Cardiac fibroblast (primary cell): ENCODE data around the gene TGFB3.

Experiments used
- DNase-seq, 2 donors: peaks; one replicate each; pipeline versions ENCODE4 v3.0.0 to v3.0.0-alpha.2; 2010; ENCODE audit warnings: low read depth in 2 of 2
- H3K4me3 ChIP-seq, 2 donors: replicated peaks in 1 of 2; 1 replicate in 1 of 2; 2 replicates in 1 of 2; pipeline ENCODE4 v1.5.1; 2011; ENCODE audit warnings: low read depth in 2 of 2, low read length in 2 of 2, mild to moderate bottlenecking in 2 of 2, moderate library complexity in 1 of 2
- TF ChIP-seq, protein P1 (sequence below): IDR thresholded peaks from one replicate; pipeline ENCODE4 v1.5.1; 2011; ENCODE audit warnings: low read depth, mild to moderate bottlenecking, low read length, inconsistent platforms

TGFB3 gene

DNA sequence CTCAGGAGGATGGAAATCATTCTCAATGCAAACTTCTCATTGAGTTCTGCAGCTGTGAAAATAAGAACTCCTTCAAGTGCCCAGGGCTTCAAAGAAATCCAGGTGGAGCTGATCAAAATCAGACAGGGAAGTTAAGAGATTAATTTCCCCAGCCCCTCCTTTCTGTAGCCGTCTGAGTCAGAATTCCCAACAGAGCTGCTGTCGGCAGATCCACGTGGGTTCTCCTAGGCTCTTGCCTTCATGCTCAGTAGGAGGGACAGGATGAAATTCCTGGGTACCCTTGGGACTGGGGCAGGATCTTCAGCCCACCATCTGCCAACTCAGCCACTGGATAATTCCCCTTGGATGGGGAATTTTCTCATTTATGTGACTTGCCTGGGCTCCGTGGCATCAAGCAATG is 13.3 kb downstream of the TGFB3 start:
- TF ChIP-seq, protein P1, sequence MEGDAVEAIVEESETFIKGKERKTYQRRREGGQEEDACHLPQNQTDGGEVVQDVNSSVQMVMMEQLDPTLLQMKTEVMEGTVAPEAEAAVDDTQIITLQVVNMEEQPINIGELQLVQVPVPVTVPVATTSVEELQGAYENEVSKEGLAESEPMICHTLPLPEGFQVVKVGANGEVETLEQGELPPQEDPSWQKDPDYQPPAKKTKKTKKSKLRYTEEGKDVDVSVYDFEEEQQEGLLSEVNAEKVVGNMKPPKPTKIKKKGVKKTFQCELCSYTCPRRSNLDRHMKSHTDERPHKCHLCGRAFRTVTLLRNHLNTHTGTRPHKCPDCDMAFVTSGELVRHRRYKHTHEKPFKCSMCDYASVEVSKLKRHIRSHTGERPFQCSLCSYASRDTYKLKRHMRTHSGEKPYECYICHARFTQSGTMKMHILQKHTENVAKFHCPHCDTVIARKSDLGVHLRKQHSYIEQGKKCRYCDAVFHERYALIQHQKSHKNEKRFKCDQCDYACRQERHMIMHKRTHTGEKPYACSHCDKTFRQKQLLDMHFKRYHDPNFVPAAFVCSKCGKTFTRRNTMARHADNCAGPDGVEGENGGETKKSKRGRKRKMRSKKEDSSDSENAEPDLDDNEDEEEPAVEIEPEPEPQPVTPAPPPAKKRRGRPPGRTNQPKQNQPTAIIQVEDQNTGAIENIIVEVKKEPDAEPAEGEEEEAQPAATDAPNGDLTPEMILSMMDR, result no peak
- H3K4me3 ChIP-seq, result no peak overlapping the region
- peak; percentile 54 to 74 for DNase-seq

DNA sequence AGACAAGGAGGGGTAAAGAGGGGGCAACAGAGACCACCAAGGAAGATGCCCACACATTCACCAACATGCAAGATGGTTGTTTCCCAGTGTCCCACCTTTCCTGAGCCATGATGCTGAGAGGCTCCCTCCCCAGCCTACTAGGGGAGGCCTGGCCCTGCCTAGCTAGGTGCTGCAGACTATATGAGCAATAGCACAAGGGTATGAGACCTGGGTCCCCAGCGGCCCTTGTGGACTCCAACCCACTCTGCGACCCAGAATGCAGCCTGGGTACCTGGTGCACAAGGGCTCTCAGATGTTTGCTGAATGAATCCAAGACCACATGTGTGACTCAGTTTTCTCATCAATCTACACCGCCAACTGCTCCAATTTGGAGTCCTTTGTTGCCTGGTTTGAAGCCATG is 13.9 kb downstream of the TGFB3 start:
- TF ChIP-seq, protein P1, result no peak
- no peak for DNase-seq
- H3K4me3 ChIP-seq, result no peak overlapping the region

DNA sequence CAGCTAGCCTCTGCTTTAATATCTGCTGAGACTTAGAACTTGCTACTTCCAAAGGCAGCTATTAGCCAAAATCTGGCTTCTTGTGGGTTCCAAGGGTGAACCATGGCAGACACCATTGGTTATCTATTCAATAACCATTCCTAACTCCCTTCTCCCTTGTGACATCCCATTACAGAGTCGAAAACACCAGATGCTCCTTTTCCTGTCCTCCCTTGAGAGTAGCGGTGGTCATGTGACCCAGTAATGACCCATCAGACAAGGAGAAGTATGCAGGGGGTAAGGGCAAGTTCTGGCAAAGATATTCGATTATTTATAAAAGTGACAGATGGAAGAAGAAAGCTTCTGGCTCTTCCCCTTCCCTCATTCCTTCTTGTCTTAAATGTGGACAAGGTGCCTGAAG is 20.1 kb downstream of the TGFB3 start:
- TF ChIP-seq, protein P1, result no peak
- DNase-seq, result no peak

DNA sequence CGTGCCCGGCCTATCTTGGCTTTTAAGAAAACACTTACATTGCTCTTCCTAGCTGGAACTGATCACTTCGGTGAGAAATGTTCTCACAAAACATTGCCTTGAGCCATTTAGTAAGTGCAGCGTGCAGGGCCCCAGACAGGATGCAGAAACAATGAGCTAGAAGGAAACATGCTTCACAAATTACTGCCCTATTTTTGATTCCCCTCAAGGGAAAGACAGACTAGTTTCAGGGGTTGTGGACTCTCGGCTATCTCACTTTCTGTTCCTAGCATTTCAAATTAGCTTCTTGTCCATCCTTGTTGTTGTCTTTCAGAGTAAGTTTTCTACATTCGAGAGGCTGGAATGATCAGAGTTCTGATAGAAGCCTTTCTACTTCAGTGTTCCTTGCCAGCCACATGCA is 21.6 kb downstream of the TGFB3 start:
- DNase-seq, result no peak
- no peak overlapping the region for H3K4me3 ChIP-seq
- TF ChIP-seq, protein P1, result no peak

More for the DNA sequence above, 20.1 kb downstream of the TGFB3 start:
- H3K4me3 ChIP-seq, result no peak overlapping the region

DNA sequence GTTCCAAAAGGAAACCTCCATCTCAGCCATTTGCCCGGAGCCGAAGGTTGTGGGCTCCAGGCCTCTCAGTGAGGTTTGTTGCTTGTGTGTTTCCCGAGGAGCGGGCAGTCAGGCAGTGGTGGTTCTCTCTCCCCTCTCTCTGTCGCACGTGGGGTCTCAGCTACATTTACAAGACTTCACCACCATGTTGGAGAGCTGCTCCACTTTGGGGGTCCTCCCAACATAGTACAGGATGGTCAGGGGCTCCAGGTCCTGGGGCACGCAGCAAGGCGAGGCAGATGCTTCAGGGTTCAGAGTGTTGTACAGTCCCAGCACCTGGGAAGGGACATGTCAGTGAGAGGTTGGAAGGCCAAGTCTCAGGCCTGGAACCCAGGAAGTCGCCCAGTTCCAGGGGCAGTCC is 22.8 kb downstream of the TGFB3 start:
- TF ChIP-seq, protein P1, result no peak
- no peak overlapping the region for H3K4me3 ChIP-seq
- no peak for DNase-seq

DNA sequence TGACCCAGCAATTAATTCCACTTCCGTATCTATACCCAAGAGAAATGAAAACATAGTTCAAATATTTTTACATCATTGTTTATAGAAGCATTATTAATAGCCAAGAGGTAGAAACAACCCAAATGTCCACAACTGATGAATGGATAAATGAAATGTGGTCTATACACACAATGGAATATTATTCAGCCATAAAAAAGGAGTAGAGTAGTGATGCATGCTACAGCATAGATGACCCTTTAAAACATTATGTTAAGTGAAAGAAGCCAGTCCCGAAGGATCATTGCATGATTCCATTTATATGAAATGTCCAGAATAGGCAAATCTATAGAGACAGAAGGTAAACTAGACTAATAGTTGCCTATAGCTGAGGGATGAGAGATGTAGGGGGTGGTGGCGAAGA is 29.3 kb downstream of the TGFB3 start:
- TF ChIP-seq, protein P1, result no peak
- DNase-seq, result no peak
- no peak overlapping the region for H3K4me3 ChIP-seq

DNA sequence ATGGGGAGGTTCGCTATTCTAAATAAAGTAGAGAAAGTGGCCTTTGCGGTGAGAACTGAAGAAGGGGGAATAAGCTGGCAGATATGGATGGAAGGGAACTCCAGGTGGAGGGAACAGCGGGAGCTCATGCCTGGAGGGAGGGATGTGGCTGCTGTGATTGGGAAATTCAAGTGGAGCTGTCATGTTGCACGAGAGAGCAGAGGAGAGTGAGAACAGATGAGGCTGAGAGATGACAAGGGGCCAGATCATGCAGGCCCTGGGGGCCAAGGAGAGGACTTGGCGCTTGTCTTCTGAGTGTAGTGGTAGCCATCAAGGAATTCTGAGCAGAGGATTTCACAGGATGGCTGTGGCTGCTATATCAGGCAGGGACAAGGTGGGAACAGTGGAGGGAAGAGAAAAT is 35.0 kb downstream of the TGFB3 start:
- no peak for DNase-seq
- TF ChIP-seq, protein P1, result no peak
- no peak overlapping the region for H3K4me3 ChIP-seq
